Common myeloid progenitor, CD34-positive (primary cell): ENCODE measurements around the gene SORCS3.

Source experiments
- CTCF ChIA-PET: fragments of 350-600 bp; sonication (Branson Sonifier 250); formaldehyde crosslinking; loops from one replicate; lab custom pipeline; 2021; ENCODE audit warnings: antibody characterized with exemption; lab: Charles Lee
- POLR2A ChIA-PET: fragments of 350-600 bp; sonication (Branson Sonifier 250); formaldehyde crosslinking; loops from one replicate; lab custom pipeline; 2021; ENCODE audit warnings: antibody characterized with exemption; lab: Charles Lee
- DNase-seq, 3 donors: peaks; one replicate each; pipeline versions ENCODE4 v3.0.0 to v3.0.0-alpha.2; 2013
- H3K27ac ChIP-seq, 2 experiments: 1 replicate in 1 of 2; 2 replicates in 1 of 2; pipeline ENCODE4 v1.7.0; 2013; ENCODE audit warnings: inconsistent platforms in 2 of 2, low read length in 2 of 2, mild to moderate bottlenecking in 2 of 2, low read depth in 1 of 2, moderate library complexity in 1 of 2; ENCODE audit not compliant: severe bottlenecking in 2 of 2, insufficient read depth in 1 of 2, poor library complexity in 1 of 2
- H3K27me3 ChIP-seq, 5 experiments: replicated peaks in 2 of 5; 1 replicate in 3 of 5; 2 replicates in 2 of 5; pipeline versions ENCODE4 v1.6.1 to v1.7.0; 2013; ENCODE audit warnings: low read length in 4 of 5, mild to moderate bottlenecking in 2 of 5, moderate library complexity in 2 of 5, inconsistent platforms in 1 of 5; ENCODE audit not compliant: insufficient read depth in 5 of 5, control insufficient read depth in 4 of 5
- H3K36me3 ChIP-seq, 4 experiments: 1 replicate in 2 of 4; 2 replicates in 2 of 4; pipeline versions ENCODE4 v1.6.1 to v1.7.0; 2013; ENCODE audit warnings: low read length in 3 of 4, control low read depth in 1 of 4, mild to moderate bottlenecking in 1 of 4; ENCODE audit not compliant: control insufficient read depth in 4 of 4, insufficient read depth in 4 of 4
- H3K4me1 ChIP-seq, 4 experiments: 1 replicate in 3 of 4; 2 replicates in 1 of 4; pipeline versions ENCODE4 v1.6.1 to v1.7.1; 2013; ENCODE audit warnings: low read length in 3 of 4, mild to moderate bottlenecking in 3 of 4, control low read depth in 1 of 4, inconsistent platforms in 1 of 4, moderate library complexity in 1 of 4; ENCODE audit not compliant: control insufficient read depth in 4 of 4, insufficient read depth in 4 of 4; ENCODE audit errors: control extremely low read depth in 1 of 4
- H3K4me3 ChIP-seq, 7 experiments: 1 replicate in 4 of 7; 2 replicates in 3 of 7; pipeline versions ENCODE4 v1.5.1 to v1.7.0; 2013; ENCODE audit warnings: mild to moderate bottlenecking in 7 of 7, low read length in 6 of 7, moderate library complexity in 6 of 7, inconsistent platforms in 2 of 7, low read depth in 2 of 7, control low read depth in 1 of 7; ENCODE audit not compliant: insufficient read depth in 4 of 7, control insufficient read depth in 1 of 7; ENCODE audit errors: extremely low read depth in 1 of 7
- H3K9me3 ChIP-seq, 5 experiments: 1 replicate in 4 of 5; 2 replicates in 1 of 5; pipeline versions ENCODE4 v1.6.1 to v1.7.1; 2013; ENCODE audit warnings: low read length in 4 of 5, mild to moderate bottlenecking in 2 of 5, inconsistent platforms in 1 of 5, low read depth in 1 of 5, moderate library complexity in 1 of 5; ENCODE audit not compliant: control insufficient read depth in 4 of 5, insufficient read depth in 2 of 5; ENCODE audit errors: control extremely low read depth in 1 of 5
- WGBS: methylation state at CpG from one replicate; pipeline ENCODE4 v1.1.5; 2013; ENCODE audit not compliant: insufficient coverage; 5-methylcytosine and 5-hydroxymethylcytosine counted together

The SORCS3 gene

DNA sequence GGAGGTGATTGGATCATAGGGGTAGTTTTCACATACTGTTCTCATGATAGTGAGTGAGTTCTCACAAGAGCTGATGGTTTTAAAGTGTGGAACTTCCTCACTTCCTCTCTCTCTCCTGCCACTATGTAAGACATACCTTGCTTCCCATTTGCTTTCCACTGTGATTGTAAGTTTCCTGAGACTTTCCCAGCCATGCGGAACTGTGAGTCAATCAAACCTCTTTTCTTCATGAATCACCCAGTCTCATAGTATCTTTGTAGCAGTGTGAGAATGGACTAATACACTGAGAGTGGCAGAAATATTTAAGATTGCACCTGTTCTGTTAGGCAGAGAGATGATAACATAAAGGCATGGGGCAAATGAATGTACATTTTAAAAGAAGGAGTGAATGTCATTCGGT lies 507.8 kb downstream of the SORCS3 start:
- H3K36me3 ChIP-seq, result no peaks in the 10 kb centered on the region
- POLR2A ChIA-PET, result no interaction called here
- no peak overlapping the region for H3K27ac ChIP-seq
- 80% methylated on average over 1 of the region's 2 CpGs for WGBS
- no peak for DNase-seq
- H3K4me1 ChIP-seq, result no peaks in the 10 kb centered on the region
- H3K27me3 ChIP-seq, result no peaks in the 10 kb centered on the region
- no peaks in the 10 kb centered on the region for H3K9me3 ChIP-seq
- no peak overlapping the region for H3K4me3 ChIP-seq
- CTCF ChIA-PET, result no interaction called here

GRCh38 chr10:105149371-105149891 lies 508.3 kb downstream of the SORCS3 start:
- no peak for DNase-seq
- POLR2A ChIA-PET, result no interaction called here
- no peaks in the 10 kb centered on the region for H3K9me3 ChIP-seq
- H3K4me3 ChIP-seq, result no peak overlapping the region
- no peaks in the 10 kb centered on the region for H3K27me3 ChIP-seq
- H3K4me1 ChIP-seq, result no peaks in the 10 kb centered on the region
- CTCF ChIA-PET, result no interaction called here
- no peak overlapping the region for H3K27ac ChIP-seq
- no peaks in the 10 kb centered on the region for H3K36me3 ChIP-seq

DNA sequence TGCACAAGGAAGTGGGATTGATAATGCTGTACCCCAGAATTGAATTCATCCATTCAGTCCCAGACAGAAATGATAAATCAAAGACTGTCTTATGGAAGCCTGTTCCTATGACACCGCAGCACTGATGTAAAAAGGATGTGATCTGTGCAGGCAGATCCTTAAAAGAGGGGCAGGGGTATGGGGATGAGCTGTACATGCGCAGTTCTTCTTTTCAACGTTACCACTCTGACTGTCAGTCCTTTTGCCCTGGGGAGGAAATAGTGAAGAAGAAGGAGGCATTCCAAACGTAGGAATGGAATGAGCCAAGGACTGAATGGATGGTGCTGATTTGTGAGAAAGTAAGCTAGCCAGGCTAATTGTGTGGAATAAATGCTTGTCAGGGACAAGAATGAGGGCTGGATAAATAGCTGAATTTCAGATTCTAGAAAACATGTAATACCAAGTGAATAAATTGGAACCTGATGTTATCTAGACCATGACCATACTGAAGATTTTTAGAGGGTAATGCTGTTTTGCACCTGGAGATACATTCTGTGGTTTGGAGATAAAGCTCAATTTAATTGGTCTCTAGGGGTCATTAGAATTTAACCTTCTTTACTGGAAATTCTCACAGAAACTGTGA lies 509.3 kb downstream of the SORCS3 start:
- no peak overlapping the region for H3K4me3 ChIP-seq
- no peaks in the 10 kb centered on the region for H3K27me3 ChIP-seq
- no peak overlapping the region for H3K27ac ChIP-seq
- ChIA-PET POLR2A (no interaction called here), CTCF (no interaction called here)
- WGBS, result 77% methylated on average over 4 of the region's 4 CpGs
- no peaks in the 10 kb centered on the region for H3K36me3 ChIP-seq
- no peaks in the 10 kb centered on the region for H3K4me1 ChIP-seq
- H3K9me3 ChIP-seq, result no peaks in the 10 kb centered on the region
- DNase-seq, result no peak

GRCh38 chr10:105154736-105155135 lies 513.6 kb downstream of the SORCS3 start:
- 64% methylated on average over 4 of the region's 4 CpGs for WGBS
- POLR2A ChIA-PET, result no interaction called here
- CTCF ChIA-PET, result no interaction called here

GRCh38 chr10:105159268-105159667 lies 518.2 kb downstream of the SORCS3 start:
- POLR2A ChIA-PET, result no interaction called here
- Histone ChIP-seq H3K36me3 (no peaks in the 10 kb centered on the region), H3K27me3 (no peaks in the 10 kb centered on the region), H3K9me3 (no peaks in the 10 kb centered on the region), H3K4me3 (no peak overlapping the region), H3K4me1 (no peaks in the 10 kb centered on the region), H3K27ac (no peak overlapping the region)
- no CpG with 5 or more reads among the region's 1 CpG for WGBS
- DNase-seq, result no peak
- CTCF ChIA-PET, result interaction anchor here (1.1 kb wide), 1 partner anchor 9 kb away, joined by 3 read pairs; no protein-coding TSS in a partner anchor

More at GRCh38 chr10:105154736-105155135, 513.6 kb downstream of the SORCS3 start:
- Histone ChIP-seq H3K27ac (no peak overlapping the region), H3K4me1 (no peaks in the 10 kb centered on the region), H3K27me3 (no peaks in the 10 kb centered on the region), H3K9me3 (no peaks in the 10 kb centered on the region), H3K4me3 (no peak overlapping the region), H3K36me3 (no peaks in the 10 kb centered on the region)
- no peak for DNase-seq

GRCh38 chr10:105161149-105161548 lies 520.1 kb downstream of the SORCS3 start:
- no peak for DNase-seq
- WGBS, result 84% methylated on average over 3 of the region's 4 CpGs
- Histone ChIP-seq H3K27ac (no peak overlapping the region), H3K4me3 (no peak overlapping the region), H3K4me1 (no peaks in the 10 kb centered on the region), H3K27me3 (no peaks in the 10 kb centered on the region), H3K9me3 (no peaks in the 10 kb centered on the region), H3K36me3 (no peaks in the 10 kb centered on the region)
- POLR2A ChIA-PET, result no interaction called here
- CTCF ChIA-PET, result no interaction called here

- Histone ChIP-seq H3K36me3 (no peaks in the 10 kb centered on the region), H3K9me3 (no peaks in the 10 kb centered on the region), H3K4me1 (no peaks in the 10 kb centered on the region), H3K4me3 (no peak overlapping the region), H3K27me3 (no peaks in the 10 kb centered on the region), H3K27ac (no peak overlapping the region)
- 0% methylated on average over 2 of the region's 4 CpGs for WGBS
- ChIA-PET POLR2A (no interaction called here), CTCF (no interaction called here)
- DNase-seq, result no peak
Observed at GRCh38 chr10:105161767-105162166, 520.7 kb downstream of the SORCS3 start.
